GM12864 (cell line): ENCODE data around the gene SMARCA2.

Experiments used
- DNase-seq: peaks from one replicate; pipeline ENCODE4 v3.0.0-alpha.2; 2011; ENCODE audit warnings: low read depth
- H3K4me3 ChIP-seq: 2 replicates; pipeline ENCODE4 v1.5.1; 2011; ENCODE audit warnings: mild to moderate bottlenecking, low read depth, low read length, control low read depth
- TF ChIP-seq, protein P1 (sequence below): IDR thresholded peaks from 2 replicates; pipeline ENCODE4 v1.5.1; 2011; ENCODE audit warnings: low read depth, mild to moderate bottlenecking, moderate library complexity, low read length, control low read depth, inconsistent platforms; ENCODE audit errors: missing control alignments

Gene SMARCA2

DNA sequence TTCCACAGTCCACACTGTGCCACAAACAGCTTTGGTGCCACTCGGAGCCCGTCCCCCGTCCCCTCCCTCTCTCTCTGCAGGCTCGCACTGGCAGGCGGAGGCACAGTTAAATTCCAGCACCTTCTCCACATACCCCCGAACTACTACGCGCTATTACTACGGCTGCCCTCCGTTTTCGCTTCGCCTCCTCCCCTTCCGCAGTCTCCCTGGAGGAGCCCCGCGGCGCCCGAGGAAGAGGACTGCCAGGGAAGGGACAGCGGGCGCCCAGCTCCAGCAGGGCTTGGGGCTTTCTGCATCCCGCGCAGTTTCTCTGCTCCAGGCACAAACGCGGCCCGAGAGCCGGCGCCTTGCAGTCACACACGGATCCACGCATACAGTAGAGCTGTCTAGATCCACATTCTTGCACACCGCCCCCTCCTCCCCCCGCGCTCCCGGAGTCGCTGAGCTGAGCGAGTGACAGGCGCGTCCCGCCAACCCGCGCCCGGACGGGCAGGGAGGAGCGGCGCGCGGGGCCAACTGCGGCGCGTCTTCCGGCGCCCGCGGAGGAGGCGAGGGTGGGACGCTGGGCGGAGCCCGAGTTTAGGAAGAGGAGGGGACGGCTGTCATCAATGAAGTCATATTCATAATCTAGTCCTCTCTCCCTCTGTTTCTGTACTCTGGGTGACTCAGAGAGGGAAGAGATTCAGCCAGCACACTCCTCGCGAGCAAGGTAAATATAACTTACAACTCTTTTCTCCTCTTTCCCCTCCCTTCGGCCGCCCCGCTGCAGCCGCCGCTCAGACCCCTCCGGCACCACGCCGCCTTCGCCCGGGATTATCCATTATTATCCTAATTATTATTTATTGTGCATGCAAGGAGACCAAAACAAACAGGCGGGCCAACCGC is at the start of gene SMARCA2:
TSS of gene SMARCA2 (plus strand) at position 652 of the 885 bp plus-strand sequence. CDS start 13,676 bp downstream, outside the sequence.
- TF ChIP-seq, protein P1, sequence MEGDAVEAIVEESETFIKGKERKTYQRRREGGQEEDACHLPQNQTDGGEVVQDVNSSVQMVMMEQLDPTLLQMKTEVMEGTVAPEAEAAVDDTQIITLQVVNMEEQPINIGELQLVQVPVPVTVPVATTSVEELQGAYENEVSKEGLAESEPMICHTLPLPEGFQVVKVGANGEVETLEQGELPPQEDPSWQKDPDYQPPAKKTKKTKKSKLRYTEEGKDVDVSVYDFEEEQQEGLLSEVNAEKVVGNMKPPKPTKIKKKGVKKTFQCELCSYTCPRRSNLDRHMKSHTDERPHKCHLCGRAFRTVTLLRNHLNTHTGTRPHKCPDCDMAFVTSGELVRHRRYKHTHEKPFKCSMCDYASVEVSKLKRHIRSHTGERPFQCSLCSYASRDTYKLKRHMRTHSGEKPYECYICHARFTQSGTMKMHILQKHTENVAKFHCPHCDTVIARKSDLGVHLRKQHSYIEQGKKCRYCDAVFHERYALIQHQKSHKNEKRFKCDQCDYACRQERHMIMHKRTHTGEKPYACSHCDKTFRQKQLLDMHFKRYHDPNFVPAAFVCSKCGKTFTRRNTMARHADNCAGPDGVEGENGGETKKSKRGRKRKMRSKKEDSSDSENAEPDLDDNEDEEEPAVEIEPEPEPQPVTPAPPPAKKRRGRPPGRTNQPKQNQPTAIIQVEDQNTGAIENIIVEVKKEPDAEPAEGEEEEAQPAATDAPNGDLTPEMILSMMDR: no peak
- H3K4me3 ChIP-seq: peak within 1 kb of the TSS; percentile 98
- peak; percentile 82 for DNase-seq

DNA sequence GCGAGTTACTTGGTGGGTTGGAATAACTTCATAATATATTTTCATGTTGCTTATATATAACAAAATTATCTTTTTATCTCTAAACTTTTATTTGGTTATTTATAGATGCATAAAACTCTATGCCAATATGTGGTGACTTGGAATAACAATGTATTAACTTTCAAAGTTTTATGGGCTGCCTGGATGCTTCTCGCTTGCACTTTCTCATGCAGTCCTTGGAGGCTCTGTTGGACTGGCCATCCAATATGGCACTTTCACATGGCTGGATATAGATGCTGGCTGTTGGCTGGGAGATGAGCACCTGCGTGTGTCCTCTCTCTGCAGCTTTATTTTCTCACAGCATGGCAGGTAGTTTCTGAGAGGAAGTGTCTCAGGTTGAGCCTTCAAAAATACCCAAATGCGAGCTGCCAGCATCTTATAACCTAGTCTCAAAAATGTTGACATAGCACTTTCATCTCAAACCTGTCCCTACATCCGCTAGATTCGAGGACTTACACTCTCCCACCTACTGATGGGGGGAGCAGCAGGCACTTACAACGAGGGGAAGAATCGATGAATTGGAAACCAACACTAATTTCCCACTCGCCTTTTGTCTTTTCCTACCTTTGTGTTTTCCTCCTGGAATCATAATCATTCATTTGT is 48.3 kb upstream of the SMARCA2 start:
- no peak for DNase-seq
- TF ChIP-seq, protein P1: no peak
- H3K4me3 ChIP-seq: no peak overlapping the region

DNA sequence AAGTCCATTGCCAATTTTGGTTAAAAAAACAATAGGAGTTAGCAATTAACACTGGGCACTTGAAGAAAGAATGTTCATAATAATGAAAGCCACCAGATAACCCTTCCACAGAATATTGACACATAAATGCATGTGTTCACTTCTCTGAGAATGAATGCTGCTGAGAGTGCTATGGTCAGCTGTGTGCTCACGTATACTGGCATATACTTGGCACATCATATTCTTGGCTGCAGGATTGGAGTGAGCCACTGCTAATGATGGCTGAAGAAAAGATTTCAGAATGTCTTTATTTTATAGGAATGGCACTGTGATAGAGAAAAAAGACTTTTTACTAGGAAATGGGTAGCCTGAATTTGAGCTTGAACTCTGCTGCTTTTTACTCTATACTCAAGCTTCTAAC is 46.0 kb upstream of the SMARCA2 start:
- DNase-seq: no peak
- no peak overlapping the region for H3K4me3 ChIP-seq

DNA sequence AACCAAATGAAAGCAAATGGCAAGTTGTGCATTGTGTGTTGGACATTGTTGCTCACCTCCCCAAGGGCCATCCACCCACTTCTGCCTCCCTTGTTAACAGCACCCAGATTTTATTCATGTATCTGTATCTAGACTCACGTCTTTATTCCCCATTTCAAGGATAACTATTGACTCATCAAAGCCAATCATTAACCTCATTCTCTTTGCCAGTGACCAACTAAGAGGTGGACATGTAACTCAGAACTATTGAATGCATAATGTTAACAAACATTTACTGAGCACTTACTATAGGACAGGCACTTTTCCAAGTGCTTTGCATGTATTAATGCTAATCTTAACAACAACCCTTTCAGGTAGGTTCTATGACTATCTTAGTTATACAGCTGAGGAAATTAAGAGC is 45.2 kb upstream of the SMARCA2 start:
- TF ChIP-seq, protein P1: no peak
- H3K4me3 ChIP-seq: no peak overlapping the region
- DNase-seq: no peak

More for the DNA sequence above, 46.0 kb upstream of the SMARCA2 start:
- TF ChIP-seq, protein P1: no peak

DNA sequence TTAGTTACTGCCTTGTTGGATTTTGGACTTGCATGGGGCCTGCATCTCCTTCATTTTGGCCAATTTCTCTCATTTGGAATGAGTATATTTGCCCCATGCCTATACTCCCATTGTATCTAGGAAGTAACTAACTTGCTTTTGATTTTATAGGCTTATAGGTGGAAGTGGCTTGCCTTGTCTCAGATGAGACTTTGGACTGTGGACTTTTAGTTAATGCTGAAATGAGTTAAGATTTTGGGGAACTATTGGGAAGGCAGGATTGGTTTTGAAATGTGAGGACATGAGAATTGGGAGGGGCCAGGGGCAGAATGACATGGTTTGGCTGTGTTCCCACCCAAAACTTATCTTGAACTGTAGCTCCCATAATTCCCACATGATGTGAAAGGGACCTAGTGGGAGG is 42.5 kb upstream of the SMARCA2 start:
- TF ChIP-seq, protein P1: no peak
- DNase-seq: no peak
- H3K4me3 ChIP-seq: no peak overlapping the region

DNA sequence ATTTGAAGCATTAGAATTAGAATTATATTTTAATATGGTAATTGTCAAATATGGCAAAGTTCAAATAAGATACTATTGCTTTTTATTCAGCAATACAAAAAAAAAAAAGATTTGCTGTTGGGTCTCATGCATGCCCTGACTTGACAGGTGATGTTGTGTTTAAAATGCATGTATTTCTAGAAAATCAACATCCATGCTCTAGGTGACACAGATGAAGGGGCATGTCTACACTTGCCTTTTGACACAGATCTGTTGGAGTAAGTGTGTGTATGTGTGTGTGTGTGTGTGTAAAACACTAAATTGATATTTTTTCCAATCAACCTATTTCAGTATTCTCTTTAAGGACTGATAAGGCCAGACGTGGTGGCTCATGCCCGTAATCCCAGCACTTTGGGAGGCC is 38.1 kb upstream of the SMARCA2 start:
- TF ChIP-seq, protein P1: no peak
- no peak overlapping the region for H3K4me3 ChIP-seq
- DNase-seq: no peak
